OCI-LY3 (cell line): ENCODE results near the gene SERPINB4.

Source experiments
- CTCF ChIP-seq: fragments of 200-600, 300-600 bp; sonication (generic); IDR thresholded peaks from 2 replicates; pipeline ENCODE4 v1.5.1; 2014; ENCODE audit warnings: antibody characterized with exemption, low read length, low read depth
- EZH2phosphoT487 ChIP-seq: fragments of 200-600 bp; shearing (Covaris generic); IDR thresholded peaks from 2 replicates; pipeline ENCODE4 v1.6.1; 2018; ENCODE audit warnings: antibody characterized with exemption, mixed run types, low read depth

- no peak for TF ChIP-seq CTCF
- TF ChIP-seq EZH2phosphoT487: no peak
These were observed 36.0 kb upstream of the SERPINB4 start for GRCh38 chr18:63679820-63680606.
